GM10847 (cell line): ENCODE data around the gene ROCK2.

Experiments used
- POLR2A ChIP-seq: IDR thresholded peaks from 2 replicates; pipeline ENCODE4 v1.6.1; 2011; ENCODE audit not compliant: insufficient read length; ENCODE audit errors: extremely low read depth

ROCK2 gene

GRCh38 chr2:11355194-11356053 lies 11.0 kb upstream of the ROCK2 start:
- TF ChIP-seq POLR2A = no peak

GRCh38 chr2:11354363-11355154 lies 10.1 kb upstream of the ROCK2 start:
- TF ChIP-seq POLR2A = no peak

- no peak for TF ChIP-seq POLR2A
Observed at GRCh38 chr2:11352781-11353537, 8.5 kb upstream of the ROCK2 start.

DNA sequence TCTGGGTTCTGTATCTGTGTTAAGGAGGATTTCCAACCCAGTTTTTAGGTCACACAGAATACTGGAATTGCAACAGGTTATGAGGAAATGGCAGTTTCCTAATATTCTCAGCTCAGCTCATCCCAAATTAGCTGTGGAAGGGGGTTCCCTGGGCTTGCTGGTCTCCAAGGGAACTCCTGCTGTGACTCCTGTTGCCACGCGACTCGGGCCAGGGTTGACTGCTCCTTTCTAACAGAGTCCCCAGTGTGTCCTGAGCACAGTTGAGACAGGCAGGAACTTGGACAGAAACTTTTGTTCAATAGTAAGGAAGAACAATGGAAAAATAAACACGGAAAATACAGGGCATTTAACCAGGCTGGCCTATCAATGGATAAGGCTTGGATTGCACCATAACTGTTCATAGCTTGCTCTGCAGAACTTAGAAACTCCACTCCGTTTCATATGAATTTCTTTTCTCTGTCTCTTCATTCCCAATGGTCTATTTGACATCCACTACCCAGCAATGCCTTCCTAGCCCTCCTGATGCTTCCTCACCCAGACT lies 3.8 kb upstream of the ROCK2 start:
- TF ChIP-seq POLR2A = no peak

DNA sequence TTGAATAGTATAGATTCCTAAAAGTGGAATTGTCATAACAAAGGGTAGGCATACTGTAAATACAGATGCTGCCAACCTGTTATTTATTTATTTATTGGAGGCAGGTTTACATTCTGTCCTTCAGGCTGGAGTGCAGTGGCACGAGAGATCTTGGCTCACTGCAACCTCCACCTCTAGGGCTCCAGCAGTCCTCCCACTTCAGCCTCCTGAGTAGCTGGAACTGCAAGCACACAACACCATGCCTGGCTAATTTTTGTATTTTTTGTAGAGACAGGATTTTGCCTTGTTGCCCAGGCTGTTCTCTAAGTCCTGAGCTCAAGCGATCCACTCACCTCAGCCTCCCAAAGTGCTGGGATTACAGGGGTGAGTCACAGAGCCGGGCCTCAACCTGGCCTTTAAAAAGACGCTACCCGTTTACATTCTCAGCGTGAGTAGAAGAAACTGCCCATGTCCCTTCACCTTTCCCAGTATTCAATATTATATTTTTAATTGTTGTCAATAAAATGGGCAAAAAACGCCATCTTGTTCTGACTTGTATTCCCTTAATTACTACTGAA lies 3.0 kb upstream of the ROCK2 start:
- no peak for TF ChIP-seq POLR2A

- no peak for TF ChIP-seq POLR2A
Observed at GRCh38 chr2:11346023-11346482, 1.6 kb upstream of the ROCK2 start.

DNA sequence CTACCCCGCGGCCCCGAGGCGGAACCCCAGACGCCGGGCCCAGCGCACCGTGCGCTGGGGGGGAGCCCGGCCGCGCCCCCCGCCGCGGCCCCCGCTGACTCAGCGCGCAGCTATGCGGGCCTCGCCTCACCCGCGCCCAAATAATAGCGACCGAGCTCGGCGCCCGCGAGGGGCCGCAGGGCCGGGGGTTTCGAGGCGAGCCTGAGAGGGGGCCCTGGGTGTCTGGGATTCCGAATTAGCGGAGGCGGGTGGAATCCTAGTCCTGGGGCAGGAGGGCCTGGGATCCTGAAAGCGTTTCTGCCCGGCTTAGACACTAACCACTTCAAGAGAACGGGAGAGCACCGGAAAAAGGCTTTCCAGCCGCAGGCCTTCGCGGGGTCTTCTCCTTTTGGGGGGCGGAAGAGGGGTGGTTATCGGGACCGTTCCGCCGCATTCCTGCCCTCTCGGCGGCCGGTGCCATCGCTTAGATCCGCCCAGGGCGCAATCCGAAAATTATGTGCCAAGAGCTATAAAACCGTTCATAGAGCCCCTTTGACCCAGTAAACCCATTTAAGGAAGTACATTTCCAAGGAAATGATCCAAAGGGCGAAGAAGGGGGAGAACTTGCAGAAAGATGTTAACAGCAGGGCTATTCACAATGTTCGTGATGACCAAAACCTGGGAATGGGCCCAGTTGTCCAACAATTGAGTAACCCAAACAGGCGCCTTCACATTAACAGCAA lies 681 bp upstream of the ROCK2 start:
- TF ChIP-seq POLR2A = no peak

DNA sequence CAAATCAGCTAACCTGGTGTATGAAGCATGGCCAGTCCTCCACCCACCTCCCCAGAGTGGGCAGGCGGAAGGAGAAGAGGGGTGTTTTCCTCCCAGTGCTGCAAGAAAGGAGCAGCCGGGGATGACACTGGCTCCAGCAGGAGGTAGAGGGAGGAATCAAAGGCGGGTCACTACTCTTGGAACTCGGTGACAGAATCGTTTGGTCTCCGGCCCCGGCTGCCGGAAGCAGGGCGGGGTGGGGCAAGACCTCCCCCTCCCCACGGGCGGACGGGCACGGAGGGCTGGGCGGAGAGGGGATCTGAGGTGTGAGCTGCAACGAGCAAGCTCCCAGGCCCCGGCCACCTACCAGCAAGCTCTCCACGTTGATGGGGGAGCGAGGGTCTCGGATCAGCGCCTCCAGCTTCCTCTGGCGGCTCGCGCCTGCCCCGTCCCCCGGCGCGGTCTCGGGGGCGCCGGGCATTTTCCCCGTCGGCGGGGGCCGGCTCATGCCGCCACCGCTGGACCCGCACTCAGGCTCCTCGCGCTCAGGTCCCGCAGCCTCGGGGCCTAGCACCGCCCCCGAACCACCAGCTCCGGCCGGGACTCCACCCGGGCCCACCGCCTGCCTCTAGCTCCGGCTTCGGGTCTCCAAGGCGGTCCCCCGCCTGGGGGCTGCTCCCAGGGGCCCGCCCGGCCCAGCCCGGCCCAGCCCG lies 640 bp downstream of the ROCK2 start:
- no peak for TF ChIP-seq POLR2A

DNA sequence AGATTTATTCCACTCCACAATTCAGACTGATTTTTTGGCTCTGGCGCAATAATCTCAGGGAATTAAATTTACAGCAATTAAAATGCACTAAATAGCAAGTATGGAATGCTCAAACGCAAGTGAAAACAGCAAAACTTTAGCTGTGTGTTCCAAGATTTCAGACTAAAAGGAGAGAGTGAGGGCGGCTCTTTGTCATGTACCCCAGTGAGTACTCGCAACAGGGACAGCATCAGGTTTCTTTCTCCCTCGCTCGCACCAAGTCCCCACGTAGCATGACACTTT lies 1.1 kb downstream of the ROCK2 start:
- no peak for TF ChIP-seq POLR2A

DNA sequence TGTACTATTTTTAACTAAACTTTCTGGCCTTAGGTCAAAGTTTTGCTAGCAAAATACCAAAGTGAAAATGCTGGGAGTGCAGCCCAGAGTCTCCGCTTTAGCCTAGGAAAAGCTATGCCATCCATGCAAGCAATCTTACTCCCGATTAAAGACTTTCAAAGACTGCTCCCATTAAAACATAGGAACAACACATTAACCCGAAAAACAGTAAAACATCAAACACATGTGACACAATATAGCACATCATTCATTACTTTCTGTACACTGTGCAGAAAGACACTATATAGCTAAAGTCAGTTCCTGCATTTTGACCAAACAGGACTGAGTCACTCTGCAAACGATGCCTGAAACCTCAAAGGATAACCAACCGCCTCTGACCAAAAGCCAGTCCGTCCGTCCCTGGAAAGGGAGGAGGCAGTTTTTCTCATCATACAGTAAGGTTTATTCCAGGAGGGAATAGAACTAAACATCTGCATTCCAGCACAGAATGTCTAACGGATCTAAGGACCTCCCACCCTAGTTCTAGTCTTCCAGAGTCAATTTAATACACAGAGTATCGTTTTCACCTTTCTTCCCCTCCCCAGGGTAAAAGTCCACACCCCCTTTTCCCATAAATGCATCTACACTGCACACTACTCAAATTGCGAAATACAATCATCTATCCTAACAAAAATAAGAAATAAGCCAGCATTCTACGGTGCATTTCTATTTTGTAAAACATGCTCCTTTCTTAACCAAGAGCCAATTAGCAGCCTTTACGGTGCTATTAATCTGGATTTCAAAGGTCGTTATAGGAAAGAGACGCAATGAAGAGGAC lies 1.7 kb downstream of the ROCK2 start:
- TF ChIP-seq POLR2A = no peak

- no peak for TF ChIP-seq POLR2A
Observed at GRCh38 chr2:11340717-11341116, 3.7 kb downstream of the ROCK2 start.

- no peak for TF ChIP-seq POLR2A
Observed at GRCh38 chr2:11339508-11340083, 4.8 kb downstream of the ROCK2 start.

- no peak for TF ChIP-seq POLR2A
Observed at GRCh38 chr2:11338580-11338979, 5.9 kb downstream of the ROCK2 start.
